Measurements from ENCODE around the gene FAM193B. TPM values are rescaled to one million over a fixed set of nuclear protein-coding genes. Genes with fewer than 3 reads are reported as not detected.

The FAM193B gene
- total and polyA plus RNA-seq, 4 donors, result 49.0 to 139 (median 81.4) TPM

GRCh38 chr5:177511181-177511580, 43.2 kb downstream of the FAM193B start:
- no peak for TF ChIP-seq CTCF (IDR thresholded peaks at IDR 0.05; ENCODE audit: control extremely low read depth, extremely low read depth)
- H3K9ac ChIP-seq (ENCODE audit: insufficient read depth in 1 of 2, low read length in 2 of 2), result no peak overlapping the region
- DNase-seq (no peak), ATAC-seq (ENCODE audit: insufficient read depth, low FRiP score) (no peak)
- H3K36me3 ChIP-seq (ENCODE audit: control insufficient read depth in 4 of 4, insufficient read depth in 4 of 4, low read length in 4 of 4), result peaks cover 7 to 47% (median 39%) of the 10 kb centered on the region in 4 donors
- H3K4me3 ChIP-seq, result no peak overlapping the region
- H3K9me3 ChIP-seq (ENCODE audit: control insufficient read depth in 4 of 4, insufficient read depth in 3 of 4, low read length in 3 of 4), result no peaks in the 10 kb centered on the region
- peaks cover 0 to 14% (median 7%) of the 10 kb centered on the region in 5 donors for H3K4me1 ChIP-seq (ENCODE audit: control insufficient read depth in 5 of 5, insufficient read depth in 5 of 5, low read length in 5 of 5)
- peak overlapping the region in 1 of 2 donors; percentile 76 for H3K27ac ChIP-seq (ENCODE audit: low read depth in 1 of 2, low read length in 1 of 2)
- no peaks in the 10 kb centered on the region for H3K27me3 ChIP-seq (ENCODE audit: control insufficient read depth in 3 of 3, insufficient read depth in 3 of 3, low read length in 2 of 3)
- 87 to 88% methylated on average over 5 of the region's 5 CpGs for WGBS, 2 donors

DNA sequence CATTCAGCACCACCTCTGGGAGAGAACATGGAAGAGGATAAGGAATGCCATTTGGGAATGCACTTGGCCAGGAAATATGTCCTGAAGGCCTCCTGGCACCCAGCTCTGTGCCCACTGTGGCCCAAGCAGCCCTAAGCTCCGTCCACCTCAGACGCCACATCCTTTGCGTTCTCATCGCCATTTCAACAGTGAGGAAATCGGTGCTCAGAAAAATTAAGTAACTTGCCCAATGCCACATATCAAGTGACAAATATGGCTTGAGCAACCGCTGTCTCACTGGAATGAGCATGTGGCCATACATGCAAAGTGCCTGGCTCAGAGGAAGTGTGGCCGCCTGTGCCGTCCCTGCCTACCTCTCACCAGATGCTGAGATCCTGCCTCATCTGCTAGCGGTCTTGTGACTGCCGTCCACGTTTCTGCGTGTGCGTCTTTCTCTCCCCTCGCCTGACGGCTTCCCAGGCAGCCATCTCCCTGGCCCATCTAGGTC, 43.8 kb downstream of the FAM193B start:
- ATAC-seq (ENCODE audit: insufficient read depth, low FRiP score), result no peak
- Histone ChIP-seq H3K27me3 (ENCODE audit: control insufficient read depth in 3 of 3, insufficient read depth in 3 of 3, low read length in 2 of 3) (no peaks in the 10 kb centered on the region), H3K9me3 (ENCODE audit: control insufficient read depth in 4 of 4, insufficient read depth in 3 of 4, low read length in 3 of 4) (no peaks in the 10 kb centered on the region), H3K9ac (ENCODE audit: insufficient read depth in 1 of 2, low read length in 2 of 2) (no peak overlapping the region), H3K27ac (ENCODE audit: low read depth in 1 of 2, low read length in 1 of 2) (peak overlapping the region in 1 of 2 donors; percentile 84), H3K4me3 (no peak overlapping the region), H3K36me3 (ENCODE audit: control insufficient read depth in 4 of 4, insufficient read depth in 4 of 4, low read length in 4 of 4) (peaks cover 7 to 46% (median 35%) of the 10 kb centered on the region in 4 donors), H3K4me1 (ENCODE audit: control insufficient read depth in 5 of 5, insufficient read depth in 5 of 5, low read length in 5 of 5) (peaks cover 0 to 8% (median 2%) of the 10 kb centered on the region in 5 donors)
- 31 to 67% methylated on average over 15 of the region's 15 CpGs for whole genome bisulfite sequencing, 2 donors
- no peak for TF ChIP-seq CTCF (IDR thresholded peaks at IDR 0.05; ENCODE audit: control extremely low read depth, extremely low read depth)
- DNase-seq, result no peak

DNA sequence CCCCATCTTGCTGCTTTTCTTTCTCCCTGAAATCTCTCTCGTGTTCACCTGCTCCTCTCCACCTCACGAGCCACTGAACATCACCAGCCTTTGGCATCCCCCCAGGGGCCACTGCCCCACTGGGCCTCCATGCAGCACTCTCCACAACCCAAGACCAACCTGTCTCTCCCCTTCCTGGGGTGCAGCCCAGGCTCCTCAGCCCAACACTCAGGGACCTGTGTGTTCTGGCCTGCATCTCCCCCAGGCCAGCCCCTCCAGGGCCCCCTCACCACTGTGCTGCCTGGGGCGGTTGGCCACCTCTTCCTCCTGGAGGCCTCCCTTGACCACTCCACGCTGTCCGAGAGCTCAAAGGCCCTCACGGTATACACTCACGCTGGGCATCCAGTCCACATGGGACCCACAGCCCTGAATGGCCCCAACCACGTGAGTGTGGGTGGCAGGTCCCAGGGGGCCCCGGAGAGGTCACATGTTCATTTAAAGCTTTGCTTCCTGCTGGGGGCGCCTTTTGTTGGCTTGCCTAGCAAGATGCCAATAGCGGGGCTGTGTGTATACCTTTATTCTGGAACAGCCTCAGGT, 44.3 kb downstream of the FAM193B start:
- Histone ChIP-seq H3K36me3 (ENCODE audit: control insufficient read depth in 4 of 4, insufficient read depth in 4 of 4, low read length in 4 of 4) (peaks cover 7 to 46% (median 31%) of the 10 kb centered on the region in 4 donors), H3K27me3 (ENCODE audit: control insufficient read depth in 3 of 3, insufficient read depth in 3 of 3, low read length in 2 of 3) (no peaks in the 10 kb centered on the region), H3K4me1 (ENCODE audit: control insufficient read depth in 5 of 5, insufficient read depth in 5 of 5, low read length in 5 of 5) (peaks cover 0 to 5% (median 0%) of the 10 kb centered on the region in 5 donors), H3K9ac (ENCODE audit: insufficient read depth in 1 of 2, low read length in 2 of 2) (no peak overlapping the region), H3K9me3 (ENCODE audit: control insufficient read depth in 4 of 4, insufficient read depth in 3 of 4, low read length in 3 of 4) (no peaks in the 10 kb centered on the region), H3K4me3 (no peak overlapping the region), H3K27ac (ENCODE audit: low read depth in 1 of 2, low read length in 1 of 2) (peak overlapping the region in 1 of 2 donors; percentile 84)
- TF ChIP-seq CTCF (IDR thresholded peaks at IDR 0.05; ENCODE audit: control extremely low read depth, extremely low read depth), result no peak
- DNase-seq (no peak), ATAC-seq (ENCODE audit: insufficient read depth, low FRiP score) (no peak)
- WGBS, 2 donors, result 35 to 65% methylated on average over 11 of the region's 11 CpGs

Measured in lung (tissue), 12 donors.